Kidney epithelial cell (primary cell): Measurements from ENCODE around the gene C22orf42. TPM values are rescaled to one million over a fixed set of nuclear protein-coding genes. Genes with fewer than 3 reads are reported as not detected.
"Not testable (repeated sequence)": the region's sequence is repeated elsewhere in the genome, so short reads cannot be mapped to it uniquely, and the experiment has no call there.

Experiments
- DNase-seq: peaks from one replicate; pipeline ENCODE4 v3.0.0-alpha.2; 2010; ENCODE audit warnings: low read depth
- H3K27me3 ChIP-seq: 2 replicates; pipeline ENCODE4 v1.6.0; 2011; ENCODE audit warnings: low read length; ENCODE audit not compliant: control insufficient read depth, insufficient read depth
- H3K36me3 ChIP-seq: 2 replicates; pipeline ENCODE4 v1.5.1; 2011; ENCODE audit warnings: low read length; ENCODE audit not compliant: control insufficient read depth, insufficient read depth
- H3K4me3 ChIP-seq: 2 replicates; pipeline ENCODE4 v1.5.1; 2011; ENCODE audit warnings: low read depth, mild to moderate bottlenecking, control low read depth, low read length
- CTCF ChIP-seq: IDR thresholded peaks from 2 replicates; pipeline ENCODE4 v1.5.1; 2011; ENCODE audit warnings: mild to moderate bottlenecking, moderate library complexity, low read length, control low read depth, inconsistent platforms; ENCODE audit not compliant: insufficient read depth, poor library complexity, severe bottlenecking
- total RNA-seq: library from RNA; depleted of rRNA; stranded (reverse); fragments of >200 nt; gene quantifications from 2 replicates; pipeline ENCODE4 v1.2.3, GENCODE V29; 2015

C22orf42 gene
- total RNA-seq, 1 donor from 2014 or later, result not detected

- H3K4me3 ChIP-seq, result no peak overlapping the region
- no peak for TF ChIP-seq CTCF
- H3K27me3 ChIP-seq, result no peaks in the 10 kb centered on the region
- no peak for DNase-seq
- H3K36me3 ChIP-seq, result no peaks in the 10 kb centered on the region
Measured at GRCh38 chr22:32165681-32166080, 6.6 kb upstream of the C22orf42 start.

DNA sequence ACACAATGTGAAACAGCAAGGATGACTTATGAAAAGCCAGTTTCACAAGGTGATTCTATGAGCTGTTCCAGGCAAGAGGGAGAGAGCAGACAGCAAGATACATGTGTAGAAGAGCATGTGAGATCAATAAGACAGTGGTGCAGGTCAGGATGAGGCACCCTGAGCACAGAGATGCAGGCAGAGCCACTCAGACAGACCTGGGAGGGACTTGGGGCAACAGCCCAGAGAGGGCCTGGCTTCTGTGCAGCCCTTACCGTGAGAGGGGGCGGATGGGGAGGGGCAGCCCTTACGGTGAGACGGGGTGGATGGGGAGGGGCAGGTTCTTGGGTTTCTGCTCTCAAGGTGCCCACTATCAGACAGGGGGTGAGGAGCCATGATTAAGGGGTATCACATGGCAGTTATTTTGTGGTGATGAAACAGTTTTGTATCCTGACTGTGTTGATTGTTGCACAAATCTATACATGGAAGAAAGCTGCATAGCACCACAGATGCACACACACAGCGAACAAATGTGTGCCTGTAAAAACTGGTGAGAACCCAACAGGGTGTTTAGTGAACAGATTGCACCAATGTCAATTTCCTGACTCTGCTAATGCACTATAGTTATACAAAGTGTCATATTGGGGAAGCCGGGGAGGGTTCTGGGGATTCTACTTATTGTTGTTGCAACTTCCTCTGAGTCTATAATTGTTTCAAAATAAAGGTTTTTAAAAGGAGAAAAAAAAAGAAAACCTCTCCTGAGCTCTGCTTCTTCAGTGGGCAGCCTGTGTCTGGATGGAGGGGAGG, 5.2 kb upstream of the C22orf42 start:
- Histone ChIP-seq H3K36me3 (no peaks in the 10 kb centered on the region), H3K27me3 (peaks cover under 1% of the 10 kb centered on the region), H3K4me3 (no peak overlapping the region)
- TF ChIP-seq CTCF, result no peak
- DNase-seq, result no peak

GRCh38 chr22:32160411-32160810, 1.3 kb upstream of the C22orf42 start:
- H3K27me3 ChIP-seq, DNase-seq, H3K4me3 ChIP-seq, H3K36me3 ChIP-seq: not testable (repeated sequence)

- DNase-seq, H3K27me3 ChIP-seq, H3K4me3 ChIP-seq, H3K36me3 ChIP-seq: not testable (repeated sequence)
Measured at GRCh38 chr22:32157632-32158031, 1.5 kb downstream of the C22orf42 start.

- DNase-seq, H3K4me3 ChIP-seq, H3K27me3 ChIP-seq, H3K36me3 ChIP-seq: not testable (repeated sequence)
Measured at GRCh38 chr22:32154727-32155126, 4.4 kb downstream of the C22orf42 start.

- not testable (repeated sequence) for H3K36me3 ChIP-seq, H3K4me3 ChIP-seq, DNase-seq, H3K27me3 ChIP-seq
Measured at GRCh38 chr22:32151641-32152040, 7.5 kb downstream of the C22orf42 start.

DNA sequence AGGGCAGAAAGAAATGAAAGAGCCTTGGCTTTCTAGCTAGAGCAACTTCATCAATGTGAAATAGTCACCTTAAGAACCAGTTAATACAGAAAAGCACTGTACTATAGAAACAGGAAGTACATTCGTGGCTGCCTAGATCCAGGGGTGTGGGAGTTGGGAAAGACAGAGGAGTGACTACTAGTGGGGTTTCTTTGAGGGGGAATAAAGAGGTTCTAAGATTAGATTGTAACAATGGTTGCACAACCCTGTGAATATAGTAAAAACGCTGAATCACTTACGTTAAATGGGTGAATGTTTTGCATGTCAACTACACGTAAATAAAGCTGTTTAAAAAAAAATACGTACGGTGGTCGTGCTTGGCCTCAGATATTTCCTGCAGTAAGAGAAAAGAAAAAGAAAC, 8.5 kb downstream of the C22orf42 start:
- H3K4me3 ChIP-seq, H3K27me3 ChIP-seq, H3K36me3 ChIP-seq, DNase-seq: not testable (repeated sequence)

GRCh38 chr22:32148372-32148771, 10.7 kb downstream of the C22orf42 start:
- not testable (repeated sequence) for DNase-seq, H3K4me3 ChIP-seq, H3K36me3 ChIP-seq, H3K27me3 ChIP-seq

DNA sequence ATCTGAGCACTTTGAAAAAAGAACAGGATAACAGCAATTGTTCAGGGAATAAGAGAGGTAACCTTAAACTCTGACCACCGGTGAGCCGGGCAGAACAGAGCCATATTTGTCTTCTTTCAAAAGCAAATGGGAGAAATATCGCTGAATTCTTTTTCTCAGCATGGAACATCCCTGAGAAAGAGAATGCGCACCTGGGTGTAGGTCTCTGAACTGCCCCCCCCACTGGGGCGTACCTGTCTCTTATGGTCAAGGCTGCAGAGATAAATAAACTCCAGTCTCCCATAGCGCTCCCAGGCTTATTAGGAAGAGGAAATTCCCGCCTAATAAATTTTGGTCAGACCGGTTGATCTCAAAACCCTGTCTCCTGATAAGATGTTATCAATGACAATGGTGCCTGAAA, 12.0 kb downstream of the C22orf42 start:
- not testable (repeated sequence) for H3K4me3 ChIP-seq, H3K36me3 ChIP-seq, DNase-seq, H3K27me3 ChIP-seq
